Panc1 (cell line): ENCODE measurements around the gene PDE10A.

ENCODE experiments used
- POLR2AphosphoS5 ChIP-seq: IDR thresholded peaks from 2 replicates; pipeline ENCODE4 v1.6.1; 2012; ENCODE audit warnings: mild to moderate bottlenecking, low read depth, low read length, moderate library complexity
- SIN3A ChIP-seq: IDR thresholded peaks from 2 replicates; pipeline ENCODE4 v1.6.1; 2012; ENCODE audit warnings: low read depth, mild to moderate bottlenecking, low read length, moderate library complexity, borderline replicate concordance; ENCODE audit not compliant: insufficient read depth
- TF ChIP-seq, protein P1 (sequence below): fragments of 450-650 bp; IDR thresholded peaks from 2 replicates; pipeline ENCODE4 v1.5.1; 2017; ENCODE audit warnings: mild to moderate bottlenecking

DNA sequence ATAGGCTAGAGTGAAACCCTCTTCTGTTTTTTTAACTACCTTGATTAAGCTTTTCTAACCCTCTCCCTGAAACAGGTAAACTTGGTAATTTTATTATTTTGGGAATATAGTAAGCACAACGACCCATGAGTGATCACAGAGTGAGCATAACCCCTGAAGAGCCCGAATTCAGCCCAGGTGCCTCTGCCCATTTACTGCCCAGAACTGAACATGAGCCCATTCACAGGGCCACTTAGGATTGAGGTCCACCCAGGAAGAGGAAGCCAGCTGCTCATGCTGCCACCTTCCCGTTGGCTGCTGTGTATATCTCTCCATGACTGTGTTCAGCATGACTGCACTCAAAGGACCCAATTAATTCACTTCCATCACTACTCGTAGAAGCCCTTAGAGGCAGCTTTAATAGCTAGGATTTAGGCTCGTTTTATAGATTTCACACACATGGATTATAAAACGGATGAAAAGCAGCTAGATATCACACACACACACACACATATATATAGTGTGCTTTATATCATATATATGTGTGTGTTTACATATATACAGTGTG, 8.3 kb upstream of the PDE10A start:
- TF ChIP-seq SIN3A = no peak
- TF ChIP-seq, protein P1, sequence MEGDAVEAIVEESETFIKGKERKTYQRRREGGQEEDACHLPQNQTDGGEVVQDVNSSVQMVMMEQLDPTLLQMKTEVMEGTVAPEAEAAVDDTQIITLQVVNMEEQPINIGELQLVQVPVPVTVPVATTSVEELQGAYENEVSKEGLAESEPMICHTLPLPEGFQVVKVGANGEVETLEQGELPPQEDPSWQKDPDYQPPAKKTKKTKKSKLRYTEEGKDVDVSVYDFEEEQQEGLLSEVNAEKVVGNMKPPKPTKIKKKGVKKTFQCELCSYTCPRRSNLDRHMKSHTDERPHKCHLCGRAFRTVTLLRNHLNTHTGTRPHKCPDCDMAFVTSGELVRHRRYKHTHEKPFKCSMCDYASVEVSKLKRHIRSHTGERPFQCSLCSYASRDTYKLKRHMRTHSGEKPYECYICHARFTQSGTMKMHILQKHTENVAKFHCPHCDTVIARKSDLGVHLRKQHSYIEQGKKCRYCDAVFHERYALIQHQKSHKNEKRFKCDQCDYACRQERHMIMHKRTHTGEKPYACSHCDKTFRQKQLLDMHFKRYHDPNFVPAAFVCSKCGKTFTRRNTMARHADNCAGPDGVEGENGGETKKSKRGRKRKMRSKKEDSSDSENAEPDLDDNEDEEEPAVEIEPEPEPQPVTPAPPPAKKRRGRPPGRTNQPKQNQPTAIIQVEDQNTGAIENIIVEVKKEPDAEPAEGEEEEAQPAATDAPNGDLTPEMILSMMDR = no peak
- TF ChIP-seq POLR2AphosphoS5 = no peak
